ENCODE measurements around the gene UBE2H. TPM values are rescaled to one million over a fixed set of nuclear protein-coding genes. Genes with fewer than 3 reads are reported as not detected.
A peak's percentile ranks its signal among the peaks of the same experiment; 100 is the strongest.

The UBE2H gene
- total RNA-seq, 1 donor = 59.5 TPM

GRCh38 chr7:129889133-129889844 is 63.5 kb downstream of the UBE2H start:
- no peak for TF ChIP-seq CTCF (IDR thresholded peaks at IDR 0.05; ENCODE audit: insufficient read depth, low read length)
- DNase-seq (ENCODE audit: low read depth) = peak; percentile 52

GRCh38 chr7:129887865-129888264 is 64.9 kb downstream of the UBE2H start:
- DNase-seq (ENCODE audit: low read depth) = no peak
- no peak for TF ChIP-seq CTCF (IDR thresholded peaks at IDR 0.05; ENCODE audit: insufficient read depth, low read length)
- no peak overlapping the region for H3K4me3 ChIP-seq (ENCODE audit: low read depth, low read length)

More at GRCh38 chr7:129889133-129889844, 63.5 kb downstream of the UBE2H start:
- no peak overlapping the region for H3K4me3 ChIP-seq (ENCODE audit: low read depth, low read length)

DNA sequence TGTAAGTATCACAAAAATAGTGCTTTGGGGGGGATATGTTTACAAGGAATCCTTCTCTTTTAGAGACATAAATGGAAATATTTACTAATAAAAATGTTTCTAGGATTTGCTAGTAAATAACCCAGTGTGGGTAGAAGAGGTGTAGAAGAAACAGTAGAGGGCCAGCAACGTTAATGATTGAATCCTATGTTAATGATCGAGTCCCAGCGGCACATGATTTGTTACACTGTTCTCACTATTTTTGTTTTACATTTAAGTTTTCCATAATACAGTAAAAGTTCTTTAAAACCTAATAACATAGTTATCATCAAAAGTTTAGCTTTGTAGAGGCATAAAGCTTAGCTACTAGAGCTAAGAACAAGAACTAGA is 66.0 kb downstream of the UBE2H start:
- no peak for TF ChIP-seq CTCF (IDR thresholded peaks at IDR 0.05; ENCODE audit: insufficient read depth, low read length)
- DNase-seq (ENCODE audit: low read depth) = no peak
- H3K4me3 ChIP-seq (ENCODE audit: low read depth, low read length) = no peak overlapping the region

DNA sequence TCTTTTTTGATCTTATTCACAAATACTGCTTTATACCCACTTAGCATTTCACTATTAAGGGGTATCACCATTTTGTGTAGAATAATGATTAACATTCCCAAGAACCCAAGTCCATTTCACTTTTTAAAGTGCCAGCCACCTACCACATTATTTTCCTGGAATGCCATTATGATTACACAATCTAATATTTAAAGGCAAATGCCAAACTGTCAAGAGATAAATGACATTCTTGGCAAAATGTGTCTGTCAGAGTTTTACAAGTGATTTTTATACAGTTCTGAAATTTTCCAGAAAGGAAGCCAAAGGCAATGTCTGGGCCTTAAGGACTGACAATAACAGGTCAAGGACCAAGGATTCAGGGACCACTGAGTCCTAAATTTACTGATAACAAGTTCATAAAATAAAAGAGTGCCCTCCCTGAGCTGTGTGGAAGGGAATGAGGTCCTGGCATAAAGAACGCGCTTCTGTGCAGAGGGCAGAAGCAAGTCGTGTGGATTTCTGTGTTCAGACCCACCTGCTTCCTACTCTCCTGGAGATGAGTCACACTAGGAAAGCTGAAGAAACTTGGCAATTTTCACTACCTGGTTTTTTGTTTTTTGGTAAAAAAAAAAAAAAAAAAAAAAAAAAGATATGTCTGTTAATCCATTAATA is 66.5 kb downstream of the UBE2H start:
- DNase-seq (ENCODE audit: low read depth) = no peak
- TF ChIP-seq CTCF (IDR thresholded peaks at IDR 0.05; ENCODE audit: insufficient read depth, low read length) = no peak
- H3K4me3 ChIP-seq (ENCODE audit: low read depth, low read length) = no peak overlapping the region

- no peak for TF ChIP-seq CTCF (IDR thresholded peaks at IDR 0.05; ENCODE audit: insufficient read depth, low read length)
- H3K4me3 ChIP-seq (ENCODE audit: low read depth, low read length) = no peak overlapping the region
- no peak for DNase-seq (ENCODE audit: low read depth)
Observed at GRCh38 chr7:129884495-129884894, 68.3 kb downstream of the UBE2H start.

GRCh38 chr7:129883151-129883550 is 69.6 kb downstream of the UBE2H start:
- no peak overlapping the region for H3K4me3 ChIP-seq (ENCODE audit: low read depth, low read length)
- TF ChIP-seq CTCF (IDR thresholded peaks at IDR 0.05; ENCODE audit: insufficient read depth, low read length) = no peak
- DNase-seq (ENCODE audit: low read depth) = no peak

All from fibroblast of the aortic adventitia (primary cell).